GM18508 (cell line): ENCODE results near the gene COL20A1.

Source experiments
- ATAC-seq: cut with Tn5 transposase; IDR thresholded peaks from one replicate; pipeline ENCODE4 v1.9.1; 2021; ENCODE audit warnings: moderate number of reproducible peaks; ENCODE audit not compliant: insufficient read depth, unreplicated experiment

COL20A1 gene

GRCh38 chr20:63345328-63346100 is 52.5 kb downstream of the COL20A1 start:
- no peak for ATAC-seq

- ATAC-seq, result no peak
Observed at GRCh38 chr20:63346131-63347080, 53.4 kb downstream of the COL20A1 start.

GRCh38 chr20:63347081-63347741 is 54.2 kb downstream of the COL20A1 start:
- no peak for ATAC-seq

GRCh38 chr20:63347950-63348827 is 55.2 kb downstream of the COL20A1 start:
- ATAC-seq, result no peak

- no peak for ATAC-seq
Observed at GRCh38 chr20:63348828-63349515, 56.0 kb downstream of the COL20A1 start.

- ATAC-seq, result no peak
Observed at GRCh38 chr20:63349516-63349895, 56.5 kb downstream of the COL20A1 start.

- no peak for ATAC-seq
Observed at GRCh38 chr20:63350196-63350595, 57.2 kb downstream of the COL20A1 start.

- ATAC-seq, result no peak
Observed at GRCh38 chr20:63350597-63351325, 57.8 kb downstream of the COL20A1 start.

GRCh38 chr20:63351326-63351700 is 58.3 kb downstream of the COL20A1 start:
- ATAC-seq, result no peak

GRCh38 chr20:63351811-63352591 is 59.0 kb downstream of the COL20A1 start:
- no peak for ATAC-seq

GRCh38 chr20:63352811-63353221 is 59.8 kb downstream of the COL20A1 start:
- no peak for ATAC-seq

- no peak for ATAC-seq
Observed at GRCh38 chr20:63354636-63355350, 61.8 kb downstream of the COL20A1 start.

GRCh38 chr20:63355781-63356295 is 62.9 kb downstream of the COL20A1 start:
- no peak for ATAC-seq

- ATAC-seq, result no peak
Observed at GRCh38 chr20:63356511-63356910, 63.5 kb downstream of the COL20A1 start.

GRCh38 chr20:63356931-63357879 is 64.2 kb downstream of the COL20A1 start:
- no peak for ATAC-seq
